HepG2 (cell line): ENCODE measurements around the gene TMEM256. TPM values are rescaled to one million over a fixed set of nuclear protein-coding genes. Genes with fewer than 3 reads are reported as not detected.

Experiments
- GATA4 ChIP-seq: sonication (generic); IDR thresholded peaks from 2 replicates; pipeline ENCODE4 v1.6.1; 2016; ENCODE audit warnings: antibody characterized with exemption, low read depth, borderline replicate concordance
- GTF3A ChIP-seq: sonication (generic); formaldehyde crosslinking; conservative IDR thresholded peaks from 2 replicates; pipeline ENCODE4 v1.4.0; 2020; ENCODE audit warnings: mild to moderate bottlenecking, missing genetic modification reagents
- HIVEP1 ChIP-seq: sonication (generic); formaldehyde crosslinking; IDR thresholded peaks from 2 replicates; pipeline ENCODE4 v1.4.0; 2020; ENCODE audit warnings: mild to moderate bottlenecking, missing genetic modification reagents
- HNF4A ChIP-seq: sonication (generic); formaldehyde crosslinking; IDR thresholded peaks from 2 replicates; pipeline ENCODE4 v1.4.0; 2020; ENCODE audit warnings: missing genetic modification reagents
- IRF1 ChIP-seq: sonication (generic); formaldehyde crosslinking; IDR thresholded peaks from 2 replicates; pipeline ENCODE4 v1.4.0; 2020; ENCODE audit warnings: low read depth, mild to moderate bottlenecking, missing genetic modification reagents
- MIXL1 ChIP-seq: IDR thresholded peaks from 2 replicates; pipeline ENCODE4 v1.6.1; 2016
- MLXIP ChIP-seq: sonication (generic); formaldehyde crosslinking; IDR thresholded peaks from 2 replicates; pipeline ENCODE4 v1.9.0; 2021; ENCODE audit warnings: missing genetic modification reagents, borderline replicate concordance
- MTF2 ChIP-seq: sonication (generic); formaldehyde crosslinking; IDR thresholded peaks from 2 replicates; pipeline ENCODE4 v1.5.0; 2020; ENCODE audit warnings: missing genetic modification reagents, borderline replicate concordance
- NFE2 ChIP-seq: sonication (generic); formaldehyde crosslinking; IDR thresholded peaks from 2 replicates; pipeline ENCODE4 v1.4.0; 2020; ENCODE audit warnings: missing genetic modification reagents
- PATZ1 ChIP-seq: sonication (generic); formaldehyde crosslinking; IDR thresholded peaks from 2 replicates; pipeline ENCODE4 v1.4.0; 2020; ENCODE audit warnings: missing genetic modification reagents
- PHF8 ChIP-seq: sonication (generic); formaldehyde crosslinking; IDR thresholded peaks from 2 replicates; pipeline ENCODE4 v1.5.0; 2020; ENCODE audit warnings: missing genetic modification reagents
- PRDM4 ChIP-seq: sonication (generic); formaldehyde crosslinking; IDR thresholded peaks from 2 replicates; pipeline ENCODE4 v1.9.0; 2021; ENCODE audit warnings: missing genetic modification reagents, borderline replicate concordance
- SCMH1 ChIP-seq: sonication (generic); formaldehyde crosslinking; IDR thresholded peaks from 2 replicates; pipeline ENCODE4 v1.9.0; 2021; ENCODE audit warnings: missing genetic modification reagents, mild to moderate bottlenecking, borderline replicate concordance
- TBL1XR1 ChIP-seq: fragments of 150-350 bp; IDR thresholded peaks from 2 replicates; pipeline ENCODE4 v1.6.1; 2014; ENCODE audit warnings: borderline replicate concordance, low read length; ENCODE audit not compliant: partially characterized antibody
- ZNF275 ChIP-seq: sonication (generic); formaldehyde crosslinking; IDR thresholded peaks from 2 replicates; pipeline ENCODE4 v1.8.0; 2022; ENCODE audit warnings: missing genetic modification reagents, mild to moderate bottlenecking, inconsistent platforms, borderline replicate concordance
- ZNF543 ChIP-seq: sonication (generic); formaldehyde crosslinking; IDR thresholded peaks from 2 replicates; pipeline ENCODE4 v1.4.0; 2020; ENCODE audit warnings: mild to moderate bottlenecking, missing genetic modification reagents
- ZNF550 ChIP-seq: sonication (generic); formaldehyde crosslinking; IDR thresholded peaks from 2 replicates; pipeline ENCODE4 v1.4.0; 2020; ENCODE audit warnings: mild to moderate bottlenecking, missing genetic modification reagents, borderline replicate concordance
- ZNF607 ChIP-seq: sonication (generic); formaldehyde crosslinking; IDR thresholded peaks from 2 replicates; pipeline ENCODE4 v1.5.1; 2020; ENCODE audit warnings: missing genetic modification reagents, mild to moderate bottlenecking, borderline replicate concordance
- ZNF747 ChIP-seq: sonication (generic); formaldehyde crosslinking; IDR thresholded peaks from 2 replicates; pipeline ENCODE4 v1.8.1; 2023; ENCODE audit warnings: missing genetic modification reagents, mild to moderate bottlenecking, borderline replicate concordance
- polyA plus RNA-seq, 8 experiments: library from polyadenylated mRNA; depleted of rRNA in 3 of 8; stranded (reverse) in 7 of 8; unstranded in 1 of 8; fragments of >200 nt; fragmentation: Illumina TruSeq in 4 of 8; extraction: Trizol in 4 of 8; gene quantifications; 2 replicates each; pipeline versions ENCODE4 v1.2.1 to v1.2.3, GENCODE V29; 2011 to 2016; ENCODE audit warnings: low read depth in 4 of 8, missing spikeins in 1 of 8, mixed read lengths in 1 of 8; ENCODE audit not compliant: insufficient read depth in 1 of 8
- total RNA-seq, 5 experiments: library from RNA; depleted of rRNA; stranded (reverse); fragments of >200 nt; fragmentation: Illumina TruSeq; extraction: Trizol; gene quantifications; 2 replicates each; pipeline ENCODE4 v1.2.3, GENCODE V29; 2016; ENCODE audit warnings: low read depth in 1 of 5

The TMEM256 gene
- total and polyA plus RNA-seq, 2 of the 13 experiments (the other 11 are each of a cell fraction or from before 2014, with no cell fraction given): 231 to 252 TPM

GRCh38 chr17:7405350-7406234 is 1.7 kb upstream of the TMEM256 start (continued):
- TF ChIP-seq SCMH1 (CRISPR knock-in tag) (no peak), ZNF747 (CRISPR knock-in tag) (no peak), IRF1 (no peak), MTF2 (CRISPR knock-in tag) (no peak), ZNF550 (CRISPR knock-in tag) (no peak), HIVEP1 (CRISPR knock-in tag) (no peak), ZNF607 (CRISPR knock-in tag) (no peak), MLXIP (CRISPR knock-in tag) (no peak), PHF8 (CRISPR knock-in tag) (no peak), ZNF275 (CRISPR knock-in tag) (no peak), GATA4 (no peak), PRDM4 (CRISPR knock-in tag) (no peak), GTF3A (CRISPR knock-in tag) (no peak), NFE2 (CRISPR knock-in tag) (no peak), HNF4A (CRISPR knock-in tag) (no peak), ZNF543 (CRISPR knock-in tag) (0 out of 2 replicates have a peak, but pooled peaks have one; percentile 44), PATZ1 (CRISPR knock-in tag) (peak; percentile 42), MIXL1 (CRISPR knock-in tag) (no peak), TBL1XR1 (no peak)
